RKO (cell line): ENCODE results near the gene SRRD.

Experiments
- DNase-seq: peaks from one replicate; pipeline ENCODE4 v3.0.0-alpha.2; 2016; ENCODE audit warnings: low spot score

Gene SRRD

DNA sequence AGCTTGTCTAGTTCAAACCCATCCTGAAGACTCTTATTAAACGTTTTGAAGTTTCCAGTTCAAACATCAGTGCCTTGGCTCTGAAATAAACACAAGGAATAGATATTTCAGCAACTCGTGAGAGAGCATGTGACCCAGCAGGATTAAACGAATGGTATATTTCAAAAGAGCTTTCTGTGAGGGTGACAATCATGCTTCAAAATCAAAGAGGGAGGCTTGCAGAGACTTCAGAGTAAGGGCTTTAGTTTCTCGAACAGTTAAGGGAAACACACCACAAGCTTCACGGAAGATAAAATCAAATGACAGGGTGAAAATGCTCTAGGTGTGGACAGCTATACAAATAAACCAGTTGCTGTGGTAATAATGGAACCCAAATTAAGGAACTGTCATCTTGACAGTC, 1.5 kb upstream of the SRRD start:
- DNase-seq: no peak

- no peak for DNase-seq
Measured at GRCh38 chr22:26483043-26483438, 636 bp upstream of the SRRD start.

DNA sequence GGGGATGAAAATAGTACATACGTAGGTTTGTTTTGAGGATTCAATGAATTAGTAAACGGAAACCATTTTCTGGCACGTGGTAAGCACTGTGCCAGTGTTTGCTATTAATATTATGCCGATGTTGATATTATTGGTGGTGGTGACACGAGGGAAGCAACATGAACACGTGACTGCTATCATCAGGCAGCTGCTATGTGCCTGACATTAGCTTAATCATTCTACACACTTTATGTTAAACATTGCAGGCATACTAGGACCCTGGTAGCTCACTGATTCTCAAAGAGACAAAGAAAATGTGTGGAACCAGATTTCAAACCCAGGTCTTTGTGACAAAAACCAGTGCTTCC, 656 bp downstream of the SRRD start:
- peak; percentile 60 for DNase-seq

- peak; percentile 18 for DNase-seq
Measured at GRCh38 chr22:26485013-26485412, 1.3 kb downstream of the SRRD start.

DNA sequence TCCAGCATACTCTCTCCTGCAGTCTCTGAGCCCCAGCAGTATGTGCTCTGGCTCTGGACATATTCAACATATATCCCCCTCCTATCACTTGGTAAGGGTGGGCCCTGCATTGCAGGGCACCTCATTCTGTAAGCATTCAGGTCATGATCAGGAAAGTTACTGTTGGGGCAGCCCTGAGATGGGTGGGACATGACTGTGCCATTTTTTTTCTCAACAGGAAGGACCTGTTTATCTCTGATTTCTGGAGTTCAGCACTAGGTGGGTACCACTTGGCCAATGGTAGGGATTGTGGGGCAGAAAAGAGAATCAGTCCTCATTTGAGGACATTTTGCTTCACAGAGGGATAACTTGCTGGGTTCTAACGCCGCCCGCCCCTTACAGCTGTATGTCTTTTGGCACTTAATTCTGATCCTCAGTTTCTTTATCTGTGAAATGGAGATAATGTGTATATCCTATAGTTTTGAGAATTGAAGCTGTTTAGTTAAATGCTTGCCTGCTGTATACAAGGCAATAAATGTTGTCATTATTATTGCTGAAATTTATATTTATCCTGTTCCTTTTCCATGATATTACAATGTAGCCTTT, 2.2 kb downstream of the SRRD start:
- DNase-seq: no peak

- no peak for DNase-seq
Measured at GRCh38 chr22:26486394-26486793, 2.7 kb downstream of the SRRD start.

DNA sequence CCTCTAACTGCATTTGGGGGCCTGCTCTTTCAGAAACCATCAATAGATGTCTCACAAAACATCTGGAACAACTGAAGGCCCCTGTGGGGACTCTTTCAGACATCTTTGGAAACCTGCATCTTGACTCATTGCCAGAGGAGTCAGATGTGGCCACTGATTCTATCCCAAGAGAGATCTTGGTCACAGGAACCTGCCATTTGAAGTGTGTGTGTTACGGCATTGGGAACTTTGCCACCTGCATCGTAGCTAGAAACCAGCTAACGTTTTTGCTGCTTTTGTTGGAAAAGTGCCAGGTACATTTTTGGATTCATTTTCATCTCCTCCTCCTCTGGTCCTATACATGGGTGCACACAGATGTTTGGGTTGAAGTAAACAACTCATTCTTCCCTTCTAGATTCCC, 4.3 kb downstream of the SRRD start:
- no peak for DNase-seq

- no peak for DNase-seq
Measured at GRCh38 chr22:26489447-26490036, 5.9 kb downstream of the SRRD start.

- no peak for DNase-seq
Measured at GRCh38 chr22:26492220-26492619, 8.5 kb downstream of the SRRD start.

DNA sequence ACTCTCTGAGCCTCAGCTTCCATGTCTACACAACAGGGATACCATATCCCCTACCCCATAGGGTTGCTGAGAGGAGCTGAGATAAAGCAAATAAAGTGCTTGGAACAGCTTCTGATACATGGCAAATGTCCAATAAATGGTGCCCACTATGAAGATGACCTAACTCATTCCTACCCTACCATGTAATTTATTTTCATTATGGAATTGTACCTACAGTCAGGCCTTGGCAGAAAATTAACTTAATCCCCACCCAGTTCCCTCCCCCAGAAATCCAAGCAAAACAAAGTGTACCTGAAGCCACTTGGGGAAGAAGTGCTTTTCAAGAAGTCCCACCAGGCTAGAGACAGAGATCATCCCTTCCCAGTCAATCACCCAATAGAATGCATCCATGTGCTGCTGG, 10.8 kb downstream of the SRRD start:
- DNase-seq: no peak

- DNase-seq: no peak
Measured at GRCh38 chr22:26496456-26496855, 12.8 kb downstream of the SRRD start.

DNA sequence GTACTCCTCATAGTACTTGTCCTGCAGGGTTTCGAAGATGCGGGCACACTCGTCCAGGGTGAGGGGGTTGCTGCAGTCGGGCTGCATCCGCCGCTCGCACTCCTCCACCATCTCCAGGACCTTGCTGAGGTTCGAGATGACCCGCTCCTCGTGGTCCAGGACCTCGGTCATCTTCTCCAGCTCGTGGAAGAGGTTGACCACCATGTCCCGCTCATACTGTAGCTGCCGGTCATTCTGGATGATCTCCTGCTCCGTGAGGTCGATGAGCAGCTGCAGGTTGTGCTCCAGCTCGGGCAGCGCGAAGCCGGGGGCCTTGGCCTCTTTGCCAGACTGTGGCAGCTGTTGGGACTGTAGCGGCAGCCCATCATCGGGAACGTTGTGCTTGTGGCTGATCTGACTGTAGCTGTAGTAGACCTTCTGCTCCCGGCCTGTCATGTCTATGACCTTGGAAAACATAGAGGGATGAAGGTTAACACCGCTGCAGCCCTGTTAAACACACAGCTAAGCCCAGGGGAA, 15.6 kb downstream of the SRRD start:
- DNase-seq: no peak

DNA sequence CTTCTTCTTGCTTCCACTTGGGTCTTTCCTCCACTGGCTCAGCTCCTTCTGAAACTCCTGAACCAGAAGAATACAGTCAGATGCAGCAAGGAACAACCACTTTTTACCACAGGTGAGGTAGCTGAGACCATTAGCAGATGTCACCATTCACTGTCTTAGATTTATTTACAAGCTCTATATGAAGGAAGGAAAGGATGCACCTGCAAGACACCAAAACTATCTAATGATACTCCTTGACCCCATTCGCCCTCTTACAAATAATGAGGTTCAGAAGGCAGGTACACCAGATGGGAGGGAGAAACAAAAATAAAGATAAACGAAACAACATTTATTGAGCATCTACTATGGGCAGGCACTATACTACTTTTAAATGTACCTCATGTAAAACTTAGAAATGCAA, 18.3 kb downstream of the SRRD start:
- no peak for DNase-seq

GRCh38 chr22:26502688-26503561, 19.2 kb downstream of the SRRD start:
- no peak for DNase-seq

DNA sequence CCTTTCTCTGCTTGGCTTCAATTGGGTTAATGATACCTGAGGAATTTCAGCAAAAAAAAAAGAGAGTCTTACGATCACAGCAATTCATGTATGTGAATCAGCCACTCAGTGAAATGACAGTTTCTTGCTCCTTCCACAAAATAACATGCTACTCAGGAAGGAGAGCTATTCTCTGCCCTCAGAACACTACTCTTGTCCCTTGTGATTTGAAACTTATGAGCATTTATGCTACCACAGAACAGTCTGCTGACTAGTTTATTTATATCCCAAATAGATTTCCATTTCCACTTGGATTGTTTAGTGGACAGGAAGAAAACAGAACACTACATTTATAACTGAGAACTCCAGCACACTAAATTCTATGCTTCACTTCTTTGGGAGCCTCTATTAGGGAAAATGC, 20.1 kb downstream of the SRRD start:
- no peak for DNase-seq

DNA sequence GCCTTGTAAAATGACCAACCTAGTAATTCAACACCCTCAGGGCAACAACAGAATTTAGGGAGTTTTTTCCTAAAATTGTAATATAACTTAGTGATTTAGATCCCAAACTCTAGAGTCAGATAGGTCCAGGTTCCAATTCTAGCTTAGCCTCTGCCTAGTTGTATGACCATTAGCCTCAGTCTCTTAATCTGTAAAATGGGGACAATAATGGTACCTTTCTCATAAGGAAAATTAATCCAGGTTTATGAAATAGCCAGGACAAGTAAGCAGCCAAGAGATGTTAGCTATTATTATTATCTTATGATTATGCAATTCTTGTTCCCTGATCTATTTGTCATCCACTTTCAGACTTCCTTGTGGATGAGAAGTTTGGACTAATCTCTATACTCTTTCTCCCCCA, 24.5 kb downstream of the SRRD start:
- no peak for DNase-seq

GRCh38 chr22:26512149-26512793, 28.6 kb downstream of the SRRD start, which contains the start of gene TFIP11:
TSS of gene TFIP11 (minus strand) at chr22:26512473. CDS start at chr22:26510272, 2,201 bp downstream.
- peak; percentile 91 for DNase-seq

- no peak for DNase-seq
Measured at GRCh38 chr22:26513838-26514237, 30.2 kb downstream of the SRRD start.

- no peak for DNase-seq
Measured at GRCh38 chr22:26514419-26515161, 30.9 kb downstream of the SRRD start.

GRCh38 chr22:26515931-26516330, 32.3 kb downstream of the SRRD start:
- no peak for DNase-seq

DNA sequence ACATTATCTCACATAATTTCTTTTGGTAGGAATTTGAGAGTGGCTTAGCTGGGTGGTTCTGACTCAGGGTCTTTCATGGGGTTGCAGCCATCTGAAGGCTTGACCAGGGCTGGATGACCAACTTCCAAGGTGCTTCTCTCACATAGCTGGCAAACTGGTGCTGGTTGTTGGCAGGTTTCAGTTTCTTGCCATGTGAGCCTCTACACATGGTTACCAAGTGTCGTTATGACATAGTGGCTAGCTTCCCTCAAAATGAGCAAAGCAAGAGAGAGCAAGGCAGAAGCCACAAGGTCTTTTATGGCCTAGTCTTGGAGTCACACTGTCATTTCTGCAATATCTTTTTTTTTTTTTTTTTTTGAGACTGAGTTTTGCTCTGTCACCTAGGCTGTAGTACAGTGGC, 32.8 kb downstream of the SRRD start:
- DNase-seq: no peak

DNA sequence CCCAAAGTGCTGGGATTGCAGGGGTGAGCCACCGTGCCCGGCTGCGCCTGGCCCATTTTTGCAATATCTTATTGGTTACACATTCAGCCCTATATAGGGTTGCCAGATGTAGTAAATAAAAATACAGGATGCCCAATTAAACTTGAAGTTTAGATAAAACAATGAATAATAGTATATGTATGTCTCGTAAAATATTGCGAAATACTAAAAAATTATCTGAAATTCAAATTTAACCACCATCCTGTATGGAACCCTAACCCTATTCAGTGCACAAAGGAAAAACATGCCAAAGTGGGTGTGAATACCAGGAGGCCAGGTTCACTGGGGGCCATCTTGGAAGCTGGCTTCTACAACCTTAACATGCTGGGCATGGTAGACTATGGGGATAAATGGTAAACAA, 33.8 kb downstream of the SRRD start:
- no peak for DNase-seq
